VCaP (cell line): ENCODE data around the gene LRRC4.

Experiments
- H3K27ac ChIP-seq: fragments of 450-650 bp; 2 replicates; pipeline ENCODE4 v1.5.1; 2017
- CTCF ChIP-seq: fragments of 450-650 bp; conservative IDR thresholded peaks from 2 replicates; pipeline ENCODE4 v1.5.1; 2017; ENCODE audit warnings: mild to moderate bottlenecking, moderate library complexity

Gene LRRC4

GRCh38 chr7:128030263-128030653 lies 979 bp downstream of the LRRC4 start:
- no peak for TF ChIP-seq CTCF
- H3K27ac ChIP-seq: no peak overlapping the region

- H3K27ac ChIP-seq: no peak overlapping the region
- no peak for TF ChIP-seq CTCF
These were observed 1.7 kb downstream of the LRRC4 start for GRCh38 chr7:128029405-128029995.

GRCh38 chr7:128027485-128027980 lies 3.7 kb downstream of the LRRC4 start:
- H3K27ac ChIP-seq: no peak overlapping the region
- no peak for TF ChIP-seq CTCF

- no peak overlapping the region for H3K27ac ChIP-seq
- no peak for TF ChIP-seq CTCF
These were observed 4.7 kb downstream of the LRRC4 start for GRCh38 chr7:128026551-128026950.

- no peak overlapping the region for H3K27ac ChIP-seq
- TF ChIP-seq CTCF: no peak
These were observed 5.4 kb downstream of the LRRC4 start for GRCh38 chr7:128025819-128026218.

- H3K27ac ChIP-seq: no peak overlapping the region
- TF ChIP-seq CTCF: no peak
These were observed 5.9 kb downstream of the LRRC4 start for GRCh38 chr7:128025380-128025779.

GRCh38 chr7:128024151-128024550 lies 7.1 kb downstream of the LRRC4 start:
- no peak overlapping the region for H3K27ac ChIP-seq
- no peak for TF ChIP-seq CTCF
